ENCODE measurements around the gene RARRES1. TPM values are rescaled to one million over a fixed set of nuclear protein-coding genes. Genes with fewer than 3 reads are reported as not detected.

Gene RARRES1
- total RNA-seq, 1 donor from 2014 or later, result 1.7 TPM

- H3K4me1 Mint-ChIP-seq (ENCODE audit: low read depth, unreplicated experiment), result no peaks in the 10 kb centered on the region
These were observed 33.4 kb upstream of the RARRES1 start for GRCh38 chr3:158765518-158766205.

GRCh38 chr3:158763421-158763820, 31.2 kb upstream of the RARRES1 start:
- H3K9me3 Mint-ChIP-seq (ENCODE audit: unreplicated experiment), result no peaks in the 10 kb centered on the region
- no peak for TF ChIP-seq CTCF (IDR thresholded peaks at IDR 0.05; ENCODE audit: partially characterized antibody, unreplicated experiment)
- no peak overlapping the region for H3K27ac Mint-ChIP-seq (ENCODE audit: unreplicated experiment)
- H3K4me3 Mint-ChIP-seq (ENCODE audit: unreplicated experiment), result no peak overlapping the region
- H3K27me3 Mint-ChIP-seq (ENCODE audit: unreplicated experiment), result no peaks in the 10 kb centered on the region
- no peaks in the 10 kb centered on the region for H3K36me3 Mint-ChIP-seq (ENCODE audit: unreplicated experiment)
- no peak for DNase-seq
- H3K4me1 Mint-ChIP-seq (ENCODE audit: low read depth, unreplicated experiment), result no peaks in the 10 kb centered on the region

More at GRCh38 chr3:158765518-158766205, 33.4 kb upstream of the RARRES1 start:
- Mint-ChIP-seq H3K27me3 (ENCODE audit: unreplicated experiment) (no peaks in the 10 kb centered on the region), H3K9me3 (ENCODE audit: unreplicated experiment) (no peaks in the 10 kb centered on the region), H3K36me3 (ENCODE audit: unreplicated experiment) (no peaks in the 10 kb centered on the region), H3K4me3 (ENCODE audit: unreplicated experiment) (no peak overlapping the region), H3K27ac (ENCODE audit: unreplicated experiment) (no peak overlapping the region)
- DNase-seq, result no peak
- TF ChIP-seq CTCF (IDR thresholded peaks at IDR 0.05; ENCODE audit: partially characterized antibody, unreplicated experiment), result no peak

- Mint-ChIP-seq H3K27ac (ENCODE audit: unreplicated experiment) (no peak overlapping the region), H3K36me3 (ENCODE audit: unreplicated experiment) (no peaks in the 10 kb centered on the region), H3K4me1 (ENCODE audit: low read depth, unreplicated experiment) (no peaks in the 10 kb centered on the region), H3K4me3 (ENCODE audit: unreplicated experiment) (no peak overlapping the region), H3K9me3 (ENCODE audit: unreplicated experiment) (no peaks in the 10 kb centered on the region), H3K27me3 (ENCODE audit: unreplicated experiment) (no peaks in the 10 kb centered on the region)
- no peak for TF ChIP-seq CTCF (IDR thresholded peaks at IDR 0.05; ENCODE audit: partially characterized antibody, unreplicated experiment)
- DNase-seq, result no peak
These were observed 30.4 kb upstream of the RARRES1 start for GRCh38 chr3:158762701-158763100.

GRCh38 chr3:158761350-158761749, 29.1 kb upstream of the RARRES1 start:
- no peaks in the 10 kb centered on the region for H3K9me3 Mint-ChIP-seq (ENCODE audit: unreplicated experiment)
- H3K4me1 Mint-ChIP-seq (ENCODE audit: low read depth, unreplicated experiment), result no peaks in the 10 kb centered on the region
- no peak for DNase-seq
- TF ChIP-seq CTCF (IDR thresholded peaks at IDR 0.05; ENCODE audit: partially characterized antibody, unreplicated experiment), result no peak
- no peaks in the 10 kb centered on the region for H3K27me3 Mint-ChIP-seq (ENCODE audit: unreplicated experiment)
- no peak overlapping the region for H3K4me3 Mint-ChIP-seq (ENCODE audit: unreplicated experiment)
- no peak overlapping the region for H3K27ac Mint-ChIP-seq (ENCODE audit: unreplicated experiment)
- H3K36me3 Mint-ChIP-seq (ENCODE audit: unreplicated experiment), result no peaks in the 10 kb centered on the region

GRCh38 chr3:158755421-158755820, 23.2 kb upstream of the RARRES1 start:
- Mint-ChIP-seq H3K36me3 (ENCODE audit: unreplicated experiment) (no peaks in the 10 kb centered on the region), H3K4me1 (ENCODE audit: low read depth, unreplicated experiment) (no peaks in the 10 kb centered on the region)

More at GRCh38 chr3:158755421-158755820, 23.2 kb upstream of the RARRES1 start:
- no peaks in the 10 kb centered on the region for H3K27me3 Mint-ChIP-seq (ENCODE audit: unreplicated experiment)
- no peak overlapping the region for H3K27ac Mint-ChIP-seq (ENCODE audit: unreplicated experiment)
- no peak for DNase-seq
- TF ChIP-seq CTCF (IDR thresholded peaks at IDR 0.05; ENCODE audit: partially characterized antibody, unreplicated experiment), result no peak
- H3K9me3 Mint-ChIP-seq (ENCODE audit: unreplicated experiment), result no peaks in the 10 kb centered on the region
- no peak overlapping the region for H3K4me3 Mint-ChIP-seq (ENCODE audit: unreplicated experiment)
